Parathyroid adenoma (tissue), 2 donors: ENCODE results near the gene COL23A1.
"Not testable (repeated sequence)": the region's sequence is repeated elsewhere in the genome, so short reads cannot be mapped to it uniquely, and the experiment has no call there.

Experiments
- H2AFZ ChIP-seq: fragments of 300-600 bp; sonication (generic); one replicate; pipeline ENCODE4 v1.7.0; 2017; ENCODE audit warnings: antibody characterized with exemption, mild to moderate bottlenecking
- H3K27ac ChIP-seq: fragments of 300-600 bp; sonication (generic); one replicate; pipeline ENCODE4 v1.7.0; 2017
- H3K27me3 ChIP-seq: fragments of 300-600 bp; sonication (generic); one replicate; pipeline ENCODE4 v1.7.0; 2017; ENCODE audit warnings: low read length; ENCODE audit not compliant: control insufficient read depth, insufficient read depth
- H3K36me3 ChIP-seq: fragments of 300-600 bp; sonication (generic); one replicate; pipeline ENCODE4 v1.7.0; 2017; ENCODE audit warnings: low read length; ENCODE audit not compliant: control insufficient read depth, insufficient read depth
- H3K4me1 ChIP-seq: fragments of 300-600 bp; sonication (generic); one replicate; pipeline ENCODE4 v1.7.0; 2017; ENCODE audit warnings: control low read depth
- H3K4me2 ChIP-seq: fragments of 300-600 bp; sonication (generic); one replicate; pipeline ENCODE4 v1.7.0; 2017; ENCODE audit warnings: low read length
- H3K4me3 ChIP-seq: fragments of 300-600 bp; sonication (generic); one replicate; pipeline ENCODE4 v1.7.0; 2017; ENCODE audit warnings: low read depth, low read length
- H3K79me2 ChIP-seq: fragments of 300-600 bp; sonication (generic); one replicate; pipeline ENCODE4 v1.7.0; 2017; ENCODE audit warnings: control low read depth
- H3K9ac ChIP-seq: fragments of 300-600 bp; sonication (generic); one replicate; pipeline ENCODE4 v1.7.0; 2017; ENCODE audit warnings: mild to moderate bottlenecking
- H3K9me3 ChIP-seq: fragments of 300-600 bp; sonication (generic); one replicate; pipeline ENCODE4 v1.7.0; 2017; ENCODE audit warnings: low read length; ENCODE audit not compliant: control insufficient read depth
- TF ChIP-seq, protein P1 (sequence below): fragments of 300-600 bp; sonication (generic); IDR thresholded peaks from one replicate; pipeline ENCODE4 v1.7.0; 2017; ENCODE audit warnings: antibody characterized with exemption, mild to moderate bottlenecking
- donor health status: primary hyperparathyroidism.

Gene COL23A1

GRCh38 chr5:178373711-178374110, 216.5 kb downstream of the COL23A1 start:
- Histone ChIP-seq H3K4me2 (no peak overlapping the region), H3K79me2 (no peaks in the 10 kb centered on the region), H2AFZ (no peak overlapping the region), H3K27ac (no peak overlapping the region), H3K36me3 (no peaks in the 10 kb centered on the region), H3K4me1 (peaks cover 9% of the 10 kb centered on the region), H3K4me3 (no peak overlapping the region), H3K9me3 (no peaks in the 10 kb centered on the region), H3K9ac (no peak overlapping the region), H3K27me3 (no peaks in the 10 kb centered on the region)
- TF ChIP-seq, protein P1, sequence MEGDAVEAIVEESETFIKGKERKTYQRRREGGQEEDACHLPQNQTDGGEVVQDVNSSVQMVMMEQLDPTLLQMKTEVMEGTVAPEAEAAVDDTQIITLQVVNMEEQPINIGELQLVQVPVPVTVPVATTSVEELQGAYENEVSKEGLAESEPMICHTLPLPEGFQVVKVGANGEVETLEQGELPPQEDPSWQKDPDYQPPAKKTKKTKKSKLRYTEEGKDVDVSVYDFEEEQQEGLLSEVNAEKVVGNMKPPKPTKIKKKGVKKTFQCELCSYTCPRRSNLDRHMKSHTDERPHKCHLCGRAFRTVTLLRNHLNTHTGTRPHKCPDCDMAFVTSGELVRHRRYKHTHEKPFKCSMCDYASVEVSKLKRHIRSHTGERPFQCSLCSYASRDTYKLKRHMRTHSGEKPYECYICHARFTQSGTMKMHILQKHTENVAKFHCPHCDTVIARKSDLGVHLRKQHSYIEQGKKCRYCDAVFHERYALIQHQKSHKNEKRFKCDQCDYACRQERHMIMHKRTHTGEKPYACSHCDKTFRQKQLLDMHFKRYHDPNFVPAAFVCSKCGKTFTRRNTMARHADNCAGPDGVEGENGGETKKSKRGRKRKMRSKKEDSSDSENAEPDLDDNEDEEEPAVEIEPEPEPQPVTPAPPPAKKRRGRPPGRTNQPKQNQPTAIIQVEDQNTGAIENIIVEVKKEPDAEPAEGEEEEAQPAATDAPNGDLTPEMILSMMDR: no peak

DNA sequence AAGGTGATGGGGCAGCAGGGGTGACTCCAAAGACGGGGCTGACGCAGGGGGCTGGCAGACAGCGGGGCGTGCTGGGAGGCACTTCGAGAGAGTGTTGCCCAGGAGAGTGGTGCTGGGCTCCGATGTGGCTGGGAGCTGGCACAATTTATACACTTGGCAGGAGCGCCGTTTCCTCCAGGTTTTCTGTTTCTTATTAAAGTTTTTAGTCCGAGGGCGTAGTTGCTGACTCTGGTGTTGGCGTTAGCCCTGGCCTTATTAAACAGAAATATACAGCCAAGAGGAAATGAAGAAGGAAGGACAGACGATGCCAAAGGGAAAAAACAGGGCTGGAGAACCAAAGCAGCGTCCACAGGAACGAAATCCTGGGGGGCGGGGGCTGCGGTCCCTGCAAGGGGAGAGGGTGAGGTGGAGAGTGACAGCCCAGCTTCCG, 218.0 kb downstream of the COL23A1 start:
- H3K36me3 ChIP-seq: no peaks in the 10 kb centered on the region
- no peaks in the 10 kb centered on the region for H3K79me2 ChIP-seq
- H3K4me1 ChIP-seq: peaks cover 7% of the 10 kb centered on the region
- H3K4me2 ChIP-seq: no peak overlapping the region
- no peak overlapping the region for H3K27ac ChIP-seq
- no peak overlapping the region for H3K9ac ChIP-seq
- H3K4me3 ChIP-seq: no peak overlapping the region
- H2AFZ ChIP-seq: no peak overlapping the region
- TF ChIP-seq, protein P1: no peak
- no peaks in the 10 kb centered on the region for H3K9me3 ChIP-seq
- H3K27me3 ChIP-seq: no peaks in the 10 kb centered on the region

- H3K79me2 ChIP-seq: no peaks in the 10 kb centered on the region
- TF ChIP-seq, protein P1: no peak
- H3K4me3 ChIP-seq: no peak overlapping the region
- H3K27ac ChIP-seq: no peak overlapping the region
- no peak overlapping the region for H3K4me2 ChIP-seq
- no peaks in the 10 kb centered on the region for H3K36me3 ChIP-seq
- no peaks in the 10 kb centered on the region for H3K27me3 ChIP-seq
- no peak overlapping the region for H3K9ac ChIP-seq
- peaks cover under 1% of the 10 kb centered on the region for H3K4me1 ChIP-seq
- H3K9me3 ChIP-seq: no peaks in the 10 kb centered on the region
- no peak overlapping the region for H2AFZ ChIP-seq
These were observed 218.7 kb downstream of the COL23A1 start for GRCh38 chr5:178371362-178372111.

DNA sequence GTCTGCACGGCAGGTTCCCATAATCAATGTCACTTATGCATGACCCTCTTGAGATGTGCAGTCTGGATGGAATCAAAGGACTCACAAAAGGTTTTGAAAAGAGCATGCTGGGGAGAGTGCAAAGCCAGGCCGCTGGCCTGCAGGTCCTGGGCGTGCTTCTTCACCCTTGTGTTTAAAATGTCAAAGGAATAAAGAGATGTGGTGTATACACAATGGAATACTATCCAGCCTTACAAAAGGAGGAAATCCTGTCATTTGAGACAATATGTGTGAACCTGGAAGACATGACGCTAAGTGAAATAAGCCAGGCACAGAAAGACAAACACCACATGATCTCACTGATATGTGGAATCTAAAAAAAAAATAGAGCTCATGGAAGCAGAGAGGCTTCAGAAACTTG, 220.1 kb downstream of the COL23A1 start:
- H3K9ac ChIP-seq: no peak overlapping the region

DNA sequence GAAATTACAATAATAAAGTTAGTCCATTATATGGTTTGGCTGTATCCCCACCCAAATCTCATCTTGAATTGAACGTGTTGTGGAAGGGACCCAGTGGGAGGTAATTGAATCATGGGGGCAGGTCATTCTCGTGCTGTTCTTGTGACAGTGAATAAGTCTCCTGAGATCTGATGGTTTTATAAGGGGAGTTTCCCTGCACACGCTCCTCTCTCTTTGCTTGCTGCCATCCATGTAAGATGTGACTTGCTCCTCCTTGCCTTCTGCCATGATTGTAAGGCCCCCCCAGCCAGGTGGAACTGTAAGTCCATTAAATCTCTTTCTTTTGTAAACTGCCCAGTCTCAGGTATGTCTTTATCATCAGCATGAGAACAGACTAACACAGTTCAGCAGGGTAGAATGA, 220.7 kb downstream of the COL23A1 start:
- not testable (repeated sequence) for H3K4me2 ChIP-seq, H2AFZ ChIP-seq, H3K9me3 ChIP-seq, H3K27me3 ChIP-seq, H3K4me3 ChIP-seq, H3K27ac ChIP-seq, H3K36me3 ChIP-seq, H3K9ac ChIP-seq, H3K79me2 ChIP-seq, H3K4me1 ChIP-seq

More for the DNA sequence above, 220.1 kb downstream of the COL23A1 start:
- Histone ChIP-seq H3K27me3 (no peaks in the 10 kb centered on the region), H3K79me2 (no peaks in the 10 kb centered on the region), H3K4me3 (no peak overlapping the region), H3K4me2 (no peak overlapping the region), H3K27ac (no peak overlapping the region), H2AFZ (no peak overlapping the region), H3K4me1 (no peaks in the 10 kb centered on the region), H3K36me3 (no peaks in the 10 kb centered on the region), H3K9me3 (no peaks in the 10 kb centered on the region)
- TF ChIP-seq, protein P1: no peak
